ENCODE results near the gene TIMM21. TPM values are rescaled to one million over a fixed set of nuclear protein-coding genes. Genes with fewer than 3 reads are reported as not detected.

TIMM21 gene
- 19.8 TPM for total RNA-seq

- peaks cover 40 to 46% (median 44%) of the 10 kb centered on the region in 3 donors for H3K4me1 ChIP-seq (ENCODE audit: control insufficient read depth in 3 of 3, insufficient read depth in 3 of 3, low read length in 3 of 3)
Observed at GRCh38 chr18:74147779-74148542, at the start of gene TIMM21, which contains the start of gene FBXO15. TSS of gene TIMM21 (plus strand) at chr18:74148523. CDS start at chr18:74148809, 286 bp downstream. TSS of gene FBXO15 (minus strand) at chr18:74147834. CDS start at chr18:74147785, 49 bp downstream.

GRCh38 chr18:74108460-74108859 is 39.9 kb upstream of the TIMM21 start:
- Histone ChIP-seq H3K27ac (ENCODE audit: low read depth, low read length) (no peak overlapping the region), H3K27me3 (ENCODE audit: control insufficient read depth in 3 of 3, insufficient read depth in 3 of 3, low read length in 3 of 3) (no peaks in the 10 kb centered on the region), H3K4me1 (ENCODE audit: control insufficient read depth in 3 of 3, insufficient read depth in 3 of 3, low read length in 3 of 3) (no peaks in the 10 kb centered on the region), H3K9ac (ENCODE audit: low read depth in 1 of 3, low read length in 3 of 3) (no peak overlapping the region), H3K9me3 (ENCODE audit: control insufficient read depth in 3 of 3, low read length in 3 of 3) (peaks cover 0 to 2% (median 0%) of the 10 kb centered on the region in 3 donors), H3K36me3 (ENCODE audit: control insufficient read depth in 3 of 3, insufficient read depth in 3 of 3, low read length in 3 of 3) (no peaks in the 10 kb centered on the region), H3K4me3 (ENCODE audit: low read length in 3 of 3) (no peak overlapping the region)

More at GRCh38 chr18:74147779-74148542, at the start of gene TIMM21, which contains the start of gene FBXO15:
- peak within 1 kb of the TSS; percentile 76 for H3K27ac ChIP-seq (ENCODE audit: low read depth, low read length)
- H3K27me3 ChIP-seq (ENCODE audit: control insufficient read depth in 3 of 3, insufficient read depth in 3 of 3, low read length in 3 of 3), result no peaks in the 10 kb centered on the region
- no peaks in the 10 kb centered on the region for H3K9me3 ChIP-seq (ENCODE audit: control insufficient read depth in 3 of 3, low read length in 3 of 3)
- H3K4me3 ChIP-seq (ENCODE audit: low read length in 3 of 3), result peak within 1 kb of the TSS; percentile 81 to 99 (median 96)
- H3K36me3 ChIP-seq (ENCODE audit: control insufficient read depth in 3 of 3, insufficient read depth in 3 of 3, low read length in 3 of 3), result peaks cover 5 to 10% (median 9%) of the 10 kb centered on the region in 3 donors
- peak within 1 kb of the TSS; percentile 87 to 99 (median 88) for H3K9ac ChIP-seq (ENCODE audit: low read depth in 1 of 3, low read length in 3 of 3)

GRCh38 chr18:74110149-74110548 is 38.2 kb upstream of the TIMM21 start:
- Histone ChIP-seq H3K27ac (ENCODE audit: low read depth, low read length) (no peak overlapping the region), H3K4me3 (ENCODE audit: low read length in 3 of 3) (no peak overlapping the region), H3K4me1 (ENCODE audit: control insufficient read depth in 3 of 3, insufficient read depth in 3 of 3, low read length in 3 of 3) (no peaks in the 10 kb centered on the region), H3K36me3 (ENCODE audit: control insufficient read depth in 3 of 3, insufficient read depth in 3 of 3, low read length in 3 of 3) (no peaks in the 10 kb centered on the region), H3K9ac (ENCODE audit: low read depth in 1 of 3, low read length in 3 of 3) (no peak overlapping the region), H3K27me3 (ENCODE audit: control insufficient read depth in 3 of 3, insufficient read depth in 3 of 3, low read length in 3 of 3) (no peaks in the 10 kb centered on the region), H3K9me3 (ENCODE audit: control insufficient read depth in 3 of 3, low read length in 3 of 3) (peaks cover 0 to 2% (median 0%) of the 10 kb centered on the region in 3 donors)

- Histone ChIP-seq H3K36me3 (ENCODE audit: control insufficient read depth in 3 of 3, insufficient read depth in 3 of 3, low read length in 3 of 3) (no peaks in the 10 kb centered on the region), H3K27ac (ENCODE audit: low read depth, low read length) (no peak overlapping the region), H3K4me1 (ENCODE audit: control insufficient read depth in 3 of 3, insufficient read depth in 3 of 3, low read length in 3 of 3) (no peaks in the 10 kb centered on the region), H3K9me3 (ENCODE audit: control insufficient read depth in 3 of 3, low read length in 3 of 3) (peaks cover 0 to 2% (median 0%) of the 10 kb centered on the region in 3 donors), H3K4me3 (ENCODE audit: low read length in 3 of 3) (no peak overlapping the region), H3K9ac (ENCODE audit: low read depth in 1 of 3, low read length in 3 of 3) (no peak overlapping the region), H3K27me3 (ENCODE audit: control insufficient read depth in 3 of 3, insufficient read depth in 3 of 3, low read length in 3 of 3) (no peaks in the 10 kb centered on the region)
Observed at GRCh38 chr18:74110976-74111375, 37.3 kb upstream of the TIMM21 start.

GRCh38 chr18:74113711-74114110 is 34.6 kb upstream of the TIMM21 start:
- Histone ChIP-seq H3K27ac (ENCODE audit: low read depth, low read length) (no peak overlapping the region), H3K9ac (ENCODE audit: low read depth in 1 of 3, low read length in 3 of 3) (no peak overlapping the region), H3K4me3 (ENCODE audit: low read length in 3 of 3) (no peak overlapping the region), H3K4me1 (ENCODE audit: control insufficient read depth in 3 of 3, insufficient read depth in 3 of 3, low read length in 3 of 3) (no peaks in the 10 kb centered on the region), H3K36me3 (ENCODE audit: control insufficient read depth in 3 of 3, insufficient read depth in 3 of 3, low read length in 3 of 3) (no peaks in the 10 kb centered on the region), H3K27me3 (ENCODE audit: control insufficient read depth in 3 of 3, insufficient read depth in 3 of 3, low read length in 3 of 3) (peaks cover 0 to 3% (median 0%) of the 10 kb centered on the region in 3 donors), H3K9me3 (ENCODE audit: control insufficient read depth in 3 of 3, low read length in 3 of 3) (peaks cover 0 to 2% (median 0%) of the 10 kb centered on the region in 3 donors)

GRCh38 chr18:74114116-74114515 is 34.2 kb upstream of the TIMM21 start:
- Histone ChIP-seq H3K4me1 (ENCODE audit: control insufficient read depth in 3 of 3, insufficient read depth in 3 of 3, low read length in 3 of 3) (no peaks in the 10 kb centered on the region), H3K9me3 (ENCODE audit: control insufficient read depth in 3 of 3, low read length in 3 of 3) (peaks cover 0 to 2% (median 0%) of the 10 kb centered on the region in 3 donors), H3K9ac (ENCODE audit: low read depth in 1 of 3, low read length in 3 of 3) (no peak overlapping the region), H3K27me3 (ENCODE audit: control insufficient read depth in 3 of 3, insufficient read depth in 3 of 3, low read length in 3 of 3) (peaks cover 0 to 3% (median 0%) of the 10 kb centered on the region in 3 donors), H3K27ac (ENCODE audit: low read depth, low read length) (no peak overlapping the region), H3K36me3 (ENCODE audit: control insufficient read depth in 3 of 3, insufficient read depth in 3 of 3, low read length in 3 of 3) (no peaks in the 10 kb centered on the region), H3K4me3 (ENCODE audit: low read length in 3 of 3) (no peak overlapping the region)

GRCh38 chr18:74115046-74115445 is 33.3 kb upstream of the TIMM21 start:
- peaks cover 0 to 2% (median 0%) of the 10 kb centered on the region in 3 donors for H3K9me3 ChIP-seq (ENCODE audit: control insufficient read depth in 3 of 3, low read length in 3 of 3)
- H3K36me3 ChIP-seq (ENCODE audit: control insufficient read depth in 3 of 3, insufficient read depth in 3 of 3, low read length in 3 of 3), result no peaks in the 10 kb centered on the region
- H3K9ac ChIP-seq (ENCODE audit: low read depth in 1 of 3, low read length in 3 of 3), result no peak overlapping the region
- H3K4me1 ChIP-seq (ENCODE audit: control insufficient read depth in 3 of 3, insufficient read depth in 3 of 3, low read length in 3 of 3), result no peaks in the 10 kb centered on the region
- no peak overlapping the region for H3K27ac ChIP-seq (ENCODE audit: low read depth, low read length)
- H3K27me3 ChIP-seq (ENCODE audit: control insufficient read depth in 3 of 3, insufficient read depth in 3 of 3, low read length in 3 of 3), result peaks cover 0 to 3% (median 0%) of the 10 kb centered on the region in 3 donors
- H3K4me3 ChIP-seq (ENCODE audit: low read length in 3 of 3), result no peak overlapping the region

- Histone ChIP-seq H3K9ac (ENCODE audit: low read depth in 1 of 3, low read length in 3 of 3) (no peak overlapping the region), H3K4me3 (ENCODE audit: low read length in 3 of 3) (no peak overlapping the region), H3K4me1 (ENCODE audit: control insufficient read depth in 3 of 3, insufficient read depth in 3 of 3, low read length in 3 of 3) (no peaks in the 10 kb centered on the region), H3K27ac (ENCODE audit: low read depth, low read length) (no peak overlapping the region), H3K9me3 (ENCODE audit: control insufficient read depth in 3 of 3, low read length in 3 of 3) (peaks cover 0 to 2% (median 0%) of the 10 kb centered on the region in 3 donors), H3K36me3 (ENCODE audit: control insufficient read depth in 3 of 3, insufficient read depth in 3 of 3, low read length in 3 of 3) (no peaks in the 10 kb centered on the region), H3K27me3 (ENCODE audit: control insufficient read depth in 3 of 3, insufficient read depth in 3 of 3, low read length in 3 of 3) (peaks cover 0 to 3% (median 0%) of the 10 kb centered on the region in 3 donors)
Observed at GRCh38 chr18:74116633-74117554, 31.4 kb upstream of the TIMM21 start.

GRCh38 chr18:74123200-74123599 is 25.1 kb upstream of the TIMM21 start:
- H3K4me3 ChIP-seq (ENCODE audit: low read length in 3 of 3), result no peak overlapping the region
- no peaks in the 10 kb centered on the region for H3K4me1 ChIP-seq (ENCODE audit: control insufficient read depth in 3 of 3, insufficient read depth in 3 of 3, low read length in 3 of 3)
- no peaks in the 10 kb centered on the region for H3K9me3 ChIP-seq (ENCODE audit: control insufficient read depth in 3 of 3, low read length in 3 of 3)
- no peaks in the 10 kb centered on the region for H3K36me3 ChIP-seq (ENCODE audit: control insufficient read depth in 3 of 3, insufficient read depth in 3 of 3, low read length in 3 of 3)
- no peak overlapping the region for H3K9ac ChIP-seq (ENCODE audit: low read depth in 1 of 3, low read length in 3 of 3)
- no peaks in the 10 kb centered on the region for H3K27me3 ChIP-seq (ENCODE audit: control insufficient read depth in 3 of 3, insufficient read depth in 3 of 3, low read length in 3 of 3)
- H3K27ac ChIP-seq (ENCODE audit: low read depth, low read length), result no peak overlapping the region
